GM23338 (cell line): ENCODE results near the gene VWC2. TPM values are rescaled to one million over a fixed set of nuclear protein-coding genes. Genes with fewer than 3 reads are reported as not detected.

Experiments used
- ATAC-seq: fragments of 200-7000 bp; cut with Tn5 transposase; 3 replicates; pipeline ENCODE4 v1.9.1; 2020
- DNase-seq: peaks from one replicate; pipeline ENCODE4 v3.0.0-alpha.2; 2015; ENCODE audit warnings: low spot score
- H2AFZ ChIP-seq: fragments of 200-600 bp; sonication (generic); 2 replicates; pipeline ENCODE4 v1.8.0; 2016; ENCODE audit warnings: antibody characterized with exemption, mild to moderate bottlenecking, moderate library complexity
- H3F3A ChIP-seq: fragments of 200-600 bp; sonication (generic); replicated peaks from 2 replicates; pipeline ENCODE4 v1.8.0; 2017; ENCODE audit warnings: antibody characterized with exemption, mixed run types, low read depth
- H3K27ac ChIP-seq: fragments of 200-600 bp; sonication (generic); 2 replicates; pipeline ENCODE4 v1.6.1; 2016; ENCODE audit warnings: low read depth
- H3K27me3 ChIP-seq: fragments of 200-600 bp; sonication (generic); 2 replicates; pipeline ENCODE4 v1.8.0; 2016; ENCODE audit warnings: mild to moderate bottlenecking, mixed run types, moderate library complexity; ENCODE audit not compliant: insufficient read depth
- H3K36me3 ChIP-seq: fragments of 200-600 bp; sonication (generic); 2 replicates; pipeline ENCODE4 v1.8.0; 2016; ENCODE audit warnings: mild to moderate bottlenecking; ENCODE audit not compliant: insufficient read depth
- H3K4me1 ChIP-seq: fragments of 200-600 bp; sonication (generic); 2 replicates; pipeline ENCODE4 v1.8.0; 2016; ENCODE audit warnings: mild to moderate bottlenecking, moderate library complexity; ENCODE audit not compliant: insufficient read depth
- H3K4me2 ChIP-seq: fragments of 200-600 bp; sonication (generic); 2 replicates; pipeline ENCODE4 v1.7.1; 2017; ENCODE audit warnings: mixed run types
- H3K4me3 ChIP-seq: fragments of 200-600 bp; sonication (generic); 2 replicates; pipeline ENCODE4 v1.6.1; 2016; ENCODE audit warnings: mixed run types
- H3K79me2 ChIP-seq: fragments of 200-600 bp; sonication (generic); replicated peaks from 2 replicates; pipeline ENCODE4 v1.8.0; 2017; ENCODE audit warnings: mild to moderate bottlenecking; ENCODE audit not compliant: insufficient read depth
- H3K9me2 ChIP-seq: fragments of 200-600 bp; sonication (generic); 2 replicates; pipeline ENCODE4 v1.8.0; 2017; ENCODE audit not compliant: insufficient read depth
- H4K20me1 ChIP-seq: fragments of 200-600 bp; sonication (generic); replicated peaks from 2 replicates; pipeline ENCODE4 v1.8.0; 2017; ENCODE audit warnings: mild to moderate bottlenecking; ENCODE audit not compliant: insufficient read depth
- H3K27ac Mint-ChIP-seq: 2 replicates; pipeline ENCODE4 v1.8.0; 2020; ENCODE audit warnings: inconsistent platforms, mild to moderate bottlenecking, moderate library complexity, mixed read lengths
- H3K27me3 Mint-ChIP-seq: 3 replicates; pipeline ENCODE4 v1.8.0; 2022; ENCODE audit warnings: low read depth, mild to moderate bottlenecking, moderate library complexity, mixed read lengths, inconsistent platforms; ENCODE audit not compliant: insufficient read depth, poor library complexity
- H3K36me3 Mint-ChIP-seq: 3 replicates; pipeline ENCODE4 v1.8.0; 2021; ENCODE audit warnings: low read depth, mild to moderate bottlenecking, inconsistent platforms, moderate library complexity, mixed read lengths
- H3K4me1 Mint-ChIP-seq: 3 replicates; pipeline ENCODE4 v1.8.0; 2020; ENCODE audit warnings: mild to moderate bottlenecking, inconsistent platforms, mixed read lengths
- H3K4me3 Mint-ChIP-seq: 3 replicates; pipeline ENCODE4 v1.8.0; 2021; ENCODE audit warnings: moderate library complexity, mild to moderate bottlenecking, inconsistent platforms, mixed read lengths
- H3K9me3 Mint-ChIP-seq: 3 replicates; pipeline ENCODE4 v1.8.0; 2020; ENCODE audit warnings: moderate library complexity, mild to moderate bottlenecking, inconsistent platforms, mixed read lengths
- EZH2phosphoT487 ChIP-seq: fragments of 200-600 bp; sonication (generic); IDR thresholded peaks from one replicate; pipeline ENCODE4 v1.8.1; 2018; ENCODE audit warnings: antibody characterized with exemption; ENCODE audit not compliant: unreplicated experiment
- JUNB ChIP-seq: IDR thresholded peaks from one replicate; pipeline ENCODE4 v1.6.1; 2016; ENCODE audit warnings: antibody characterized with exemption; ENCODE audit not compliant: unreplicated experiment
- NANOG ChIP-seq: IDR thresholded peaks from 2 replicates; pipeline ENCODE4 v1.6.1; 2016; ENCODE audit warnings: antibody characterized with exemption, borderline replicate concordance
- POLR2AphosphoS5 ChIP-seq: IDR thresholded peaks from 2 replicates; pipeline ENCODE4 v1.6.1; 2016; ENCODE audit warnings: antibody characterized with exemption, low read depth
- ZNF114 ChIP-seq: fragments of 250-450 bp; sonication (Bioruptor Pico); IDR thresholded peaks from 2 replicates; pipeline ENCODE4 v1.5.0; 2020; ENCODE audit warnings: mild to moderate bottlenecking, moderate library complexity
- ZNF331 ChIP-seq: fragments of 250-450 bp; sonication (Bioruptor Pico); IDR thresholded peaks from 2 replicates; pipeline ENCODE4 v1.5.0; 2020; ENCODE audit warnings: low read depth, mild to moderate bottlenecking, moderate library complexity
- polyA plus RNA-seq: library from polyadenylated mRNA; unstranded; fragments of >200 nt; fragmentation: Nextera tagmentation; extraction: Ambion mirVana; gene quantifications from 2 replicates; pipeline ENCODE4 v1.2.1, GENCODE V29; 2016
- total RNA-seq: library from RNA; depleted of rRNA; stranded (reverse); fragments of >200 nt; shearing (Covaris generic); gene quantifications from 2 replicates; pipeline ENCODE4 v1.2.3, GENCODE V29; 2014
- TF ChIP-seq, protein P1 (sequence below): IDR thresholded peaks from one replicate; pipeline ENCODE4 v1.6.1; 2018; ENCODE audit warnings: antibody characterized with exemption; ENCODE audit not compliant: unreplicated experiment
- TF ChIP-seq, protein P2 (sequence below): IDR thresholded peaks from 2 replicates; pipeline ENCODE4 v1.6.1; 2016; ENCODE audit warnings: antibody characterized with exemption
- TF ChIP-seq, protein P3 (sequence below): fragments of 250-450 bp; sonication (Bioruptor Pico); IDR thresholded peaks from 2 replicates; pipeline ENCODE4 v1.5.0; 2020; ENCODE audit warnings: mild to moderate bottlenecking, moderate library complexity

Gene VWC2
- total and polyA plus RNA-seq, 2 experiments from 2014 or later, result 0.15 to 0.45 TPM

DNA sequence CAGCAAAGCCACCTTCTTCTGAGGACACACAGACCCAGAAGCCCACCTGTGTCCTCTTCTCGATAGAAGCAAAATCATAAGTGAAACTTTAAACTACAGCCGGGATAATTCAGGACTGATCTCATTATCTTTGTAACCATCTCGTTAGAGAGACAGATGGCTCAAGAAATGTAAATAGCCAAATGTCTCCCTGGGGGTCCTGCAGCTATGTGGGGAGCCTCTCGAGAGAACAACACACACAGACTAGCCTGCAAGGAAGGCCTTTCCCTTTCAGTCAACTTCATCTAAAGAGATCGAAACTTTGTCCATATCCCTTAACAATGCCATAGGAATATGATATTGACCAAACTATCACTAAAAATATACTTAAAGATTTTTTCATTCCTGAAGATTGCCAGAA, 93.5 kb downstream of the VWC2 start:
- Histone ChIP-seq H3K36me3 (no peaks in the 10 kb centered on the region), H2AFZ (peak overlapping the region; percentile 81; the same call in 1 of the 2 replicates), H3K9me2 (0 out of 2 replicates have a peak, but pooled peaks cover 4% of the 10 kb centered on the region), H3K4me3 (no peak overlapping the region), H3K4me1 (no peaks in the 10 kb centered on the region; the same call in 1 of the 2 replicates), H3K4me2 (no peak overlapping the region), H3K27me3 (no peaks in the 10 kb centered on the region), H4K20me1 (no peaks in the 10 kb centered on the region), H3K79me2 (no peaks in the 10 kb centered on the region), H3K27ac (no peak overlapping the region), H3F3A (no peaks in the 10 kb centered on the region)
- Mint-ChIP-seq H3K27ac (no peak overlapping the region), H3K4me3 (no peak overlapping the region; the same call in 2 of the 3 replicates), H3K9me3 (peaks cover 3% of the 10 kb centered on the region), H3K27me3 (peaks cover 3% of the 10 kb centered on the region), H3K4me1 (peaks cover 10% of the 10 kb centered on the region), H3K36me3 (0 out of 3 replicates have a peak, but pooled peaks cover 9% of the 10 kb centered on the region)
- ATAC-seq (peak; percentile 41; the same call in 1 of the 3 replicates), DNase-seq (peak; percentile 9)
- TF ChIP-seq EZH2phosphoT487 (no peak), JUNB (no peak), NANOG (no peak), ZNF331 (CRISPR knock-in tag) (no peak), ZNF114 (CRISPR knock-in tag) (no peak), POLR2AphosphoS5 (no peak)
- TF ChIP-seq, protein P1, sequence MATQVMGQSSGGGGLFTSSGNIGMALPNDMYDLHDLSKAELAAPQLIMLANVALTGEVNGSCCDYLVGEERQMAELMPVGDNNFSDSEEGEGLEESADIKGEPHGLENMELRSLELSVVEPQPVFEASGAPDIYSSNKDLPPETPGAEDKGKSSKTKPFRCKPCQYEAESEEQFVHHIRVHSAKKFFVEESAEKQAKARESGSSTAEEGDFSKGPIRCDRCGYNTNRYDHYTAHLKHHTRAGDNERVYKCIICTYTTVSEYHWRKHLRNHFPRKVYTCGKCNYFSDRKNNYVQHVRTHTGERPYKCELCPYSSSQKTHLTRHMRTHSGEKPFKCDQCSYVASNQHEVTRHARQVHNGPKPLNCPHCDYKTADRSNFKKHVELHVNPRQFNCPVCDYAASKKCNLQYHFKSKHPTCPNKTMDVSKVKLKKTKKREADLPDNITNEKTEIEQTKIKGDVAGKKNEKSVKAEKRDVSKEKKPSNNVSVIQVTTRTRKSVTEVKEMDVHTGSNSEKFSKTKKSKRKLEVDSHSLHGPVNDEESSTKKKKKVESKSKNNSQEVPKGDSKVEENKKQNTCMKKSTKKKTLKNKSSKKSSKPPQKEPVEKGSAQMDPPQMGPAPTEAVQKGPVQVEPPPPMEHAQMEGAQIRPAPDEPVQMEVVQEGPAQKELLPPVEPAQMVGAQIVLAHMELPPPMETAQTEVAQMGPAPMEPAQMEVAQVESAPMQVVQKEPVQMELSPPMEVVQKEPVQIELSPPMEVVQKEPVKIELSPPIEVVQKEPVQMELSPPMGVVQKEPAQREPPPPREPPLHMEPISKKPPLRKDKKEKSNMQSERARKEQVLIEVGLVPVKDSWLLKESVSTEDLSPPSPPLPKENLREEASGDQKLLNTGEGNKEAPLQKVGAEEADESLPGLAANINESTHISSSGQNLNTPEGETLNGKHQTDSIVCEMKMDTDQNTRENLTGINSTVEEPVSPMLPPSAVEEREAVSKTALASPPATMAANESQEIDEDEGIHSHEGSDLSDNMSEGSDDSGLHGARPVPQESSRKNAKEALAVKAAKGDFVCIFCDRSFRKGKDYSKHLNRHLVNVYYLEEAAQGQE, result no peak
- TF ChIP-seq, protein P2, sequence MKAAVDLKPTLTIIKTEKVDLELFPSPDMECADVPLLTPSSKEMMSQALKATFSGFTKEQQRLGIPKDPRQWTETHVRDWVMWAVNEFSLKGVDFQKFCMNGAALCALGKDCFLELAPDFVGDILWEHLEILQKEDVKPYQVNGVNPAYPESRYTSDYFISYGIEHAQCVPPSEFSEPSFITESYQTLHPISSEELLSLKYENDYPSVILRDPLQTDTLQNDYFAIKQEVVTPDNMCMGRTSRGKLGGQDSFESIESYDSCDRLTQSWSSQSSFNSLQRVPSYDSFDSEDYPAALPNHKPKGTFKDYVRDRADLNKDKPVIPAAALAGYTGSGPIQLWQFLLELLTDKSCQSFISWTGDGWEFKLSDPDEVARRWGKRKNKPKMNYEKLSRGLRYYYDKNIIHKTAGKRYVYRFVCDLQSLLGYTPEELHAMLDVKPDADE, result no peak

DNA sequence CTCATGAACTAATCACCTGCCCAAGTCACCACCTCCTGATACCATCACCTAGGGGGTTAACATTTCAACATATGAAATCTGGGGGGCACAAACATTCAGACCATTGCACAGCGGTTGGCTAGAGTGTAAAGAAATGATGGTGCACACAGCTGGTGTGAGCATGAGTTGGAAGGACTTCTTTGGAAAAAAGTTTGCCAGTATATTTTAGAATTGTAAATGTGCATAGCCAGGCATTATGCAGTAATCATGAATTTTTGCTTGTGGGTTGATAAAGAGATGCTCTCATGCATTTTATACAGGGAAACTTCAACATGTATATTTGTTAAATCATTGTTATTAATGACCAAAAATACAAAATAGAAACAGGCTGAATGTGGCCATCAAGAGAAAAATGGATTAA, 100.0 kb downstream of the VWC2 start:
- H3K9me2 ChIP-seq, result no peaks in the 10 kb centered on the region
- no peaks in the 10 kb centered on the region for H3F3A ChIP-seq
- ATAC-seq, result no peak
- Mint-ChIP-seq H3K36me3 (no peaks in the 10 kb centered on the region), H3K27ac (no peak overlapping the region), H3K27me3 (no peaks in the 10 kb centered on the region), H3K9me3 (no peaks in the 10 kb centered on the region), H3K4me1 (peaks cover 4% of the 10 kb centered on the region; the same call in 1 of the 3 replicates), H3K4me3 (no peak overlapping the region)
- H2AFZ ChIP-seq, result no peak overlapping the region
- H3K27ac ChIP-seq, result no peak overlapping the region
- no peaks in the 10 kb centered on the region for H3K27me3 ChIP-seq
- H4K20me1 ChIP-seq, result no peaks in the 10 kb centered on the region
- H3K4me1 ChIP-seq, result no peaks in the 10 kb centered on the region
- H3K79me2 ChIP-seq, result no peaks in the 10 kb centered on the region
- DNase-seq, result no peak
- H3K4me2 ChIP-seq, result no peak overlapping the region
- no peaks in the 10 kb centered on the region for H3K36me3 ChIP-seq
- no peak overlapping the region for H3K4me3 ChIP-seq
- TF ChIP-seq, protein P3, sequence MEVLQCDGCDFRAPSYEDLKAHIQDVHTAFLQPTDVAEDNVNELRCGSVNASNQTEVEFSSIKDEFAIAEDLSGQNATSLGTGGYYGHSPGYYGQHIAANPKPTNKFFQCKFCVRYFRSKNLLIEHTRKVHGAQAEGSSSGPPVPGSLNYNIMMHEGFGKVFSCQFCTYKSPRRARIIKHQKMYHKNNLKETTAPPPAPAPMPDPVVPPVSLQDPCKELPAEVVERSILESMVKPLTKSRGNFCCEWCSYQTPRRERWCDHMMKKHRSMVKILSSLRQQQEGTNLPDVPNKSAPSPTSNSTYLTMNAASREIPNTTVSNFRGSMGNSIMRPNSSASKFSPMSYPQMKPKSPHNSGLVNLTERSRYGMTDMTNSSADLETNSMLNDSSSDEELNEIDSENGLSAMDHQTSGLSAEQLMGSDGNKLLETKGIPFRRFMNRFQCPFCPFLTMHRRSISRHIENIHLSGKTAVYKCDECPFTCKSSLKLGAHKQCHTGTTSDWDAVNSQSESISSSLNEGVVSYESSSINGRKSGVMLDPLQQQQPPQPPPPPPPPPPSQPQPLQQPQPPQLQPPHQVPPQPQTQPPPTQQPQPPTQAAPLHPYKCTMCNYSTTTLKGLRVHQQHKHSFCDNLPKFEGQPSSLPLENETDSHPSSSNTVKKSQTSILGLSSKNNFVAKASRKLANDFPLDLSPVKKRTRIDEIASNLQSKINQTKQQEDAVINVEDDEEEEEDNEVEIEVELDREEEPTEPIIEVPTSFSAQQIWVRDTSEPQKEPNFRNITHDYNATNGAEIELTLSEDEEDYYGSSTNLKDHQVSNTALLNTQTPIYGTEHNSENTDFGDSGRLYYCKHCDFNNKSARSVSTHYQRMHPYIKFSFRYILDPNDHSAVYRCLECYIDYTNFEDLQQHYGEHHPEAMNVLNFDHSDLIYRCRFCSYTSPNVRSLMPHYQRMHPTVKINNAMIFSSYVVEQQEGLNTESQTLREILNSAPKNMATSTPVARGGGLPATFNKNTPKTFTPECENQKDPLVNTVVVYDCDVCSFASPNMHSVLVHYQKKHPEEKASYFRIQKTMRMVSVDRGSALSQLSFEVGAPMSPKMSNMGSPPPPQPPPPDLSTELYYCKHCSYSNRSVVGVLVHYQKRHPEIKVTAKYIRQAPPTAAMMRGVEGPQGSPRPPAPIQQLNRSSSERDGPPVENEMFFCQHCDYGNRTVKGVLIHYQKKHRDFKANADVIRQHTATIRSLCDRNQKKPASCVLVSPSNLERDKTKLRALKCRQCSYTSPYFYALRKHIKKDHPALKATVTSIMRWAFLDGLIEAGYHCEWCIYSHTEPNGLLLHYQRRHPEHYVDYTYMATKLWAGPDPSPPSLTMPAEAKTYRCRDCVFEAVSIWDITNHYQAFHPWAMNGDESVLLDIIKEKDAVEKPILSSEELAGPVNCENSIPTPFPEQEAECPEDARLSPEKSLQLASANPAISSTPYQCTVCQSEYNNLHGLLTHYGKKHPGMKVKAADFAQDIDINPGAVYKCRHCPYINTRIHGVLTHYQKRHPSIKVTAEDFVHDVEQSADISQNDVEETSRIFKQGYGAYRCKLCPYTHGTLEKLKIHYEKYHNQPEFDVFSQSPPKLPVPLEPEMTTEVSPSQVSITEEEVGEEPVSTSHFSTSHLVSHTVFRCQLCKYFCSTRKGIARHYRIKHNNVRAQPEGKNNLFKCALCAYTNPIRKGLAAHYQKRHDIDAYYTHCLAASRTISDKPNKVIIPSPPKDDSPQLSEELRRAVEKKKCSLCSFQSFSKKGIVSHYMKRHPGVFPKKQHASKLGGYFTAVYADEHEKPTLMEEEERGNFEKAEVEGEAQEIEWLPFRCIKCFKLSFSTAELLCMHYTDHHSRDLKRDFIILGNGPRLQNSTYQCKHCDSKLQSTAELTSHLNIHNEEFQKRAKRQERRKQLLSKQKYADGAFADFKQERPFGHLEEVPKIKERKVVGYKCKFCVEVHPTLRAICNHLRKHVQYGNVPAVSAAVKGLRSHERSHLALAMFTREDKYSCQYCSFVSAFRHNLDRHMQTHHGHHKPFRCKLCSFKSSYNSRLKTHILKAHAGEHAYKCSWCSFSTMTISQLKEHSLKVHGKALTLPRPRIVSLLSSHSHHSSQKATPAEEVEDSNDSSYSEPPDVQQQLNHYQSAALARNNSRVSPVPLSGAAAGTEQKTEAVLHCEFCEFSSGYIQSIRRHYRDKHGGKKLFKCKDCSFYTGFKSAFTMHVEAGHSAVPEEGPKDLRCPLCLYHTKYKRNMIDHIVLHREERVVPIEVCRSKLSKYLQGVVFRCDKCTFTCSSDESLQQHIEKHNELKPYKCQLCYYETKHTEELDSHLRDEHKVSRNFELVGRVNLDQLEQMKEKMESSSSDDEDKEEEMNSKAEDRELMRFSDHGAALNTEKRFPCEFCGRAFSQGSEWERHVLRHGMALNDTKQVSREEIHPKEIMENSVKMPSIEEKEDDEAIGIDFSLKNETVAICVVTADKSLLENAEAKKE (CRISPR knock-in tag), result no peak
- no peak for TF ChIP-seq ZNF114 (CRISPR knock-in tag)
